ENCODE data around the gene PIGC.

PIGC gene

DNA sequence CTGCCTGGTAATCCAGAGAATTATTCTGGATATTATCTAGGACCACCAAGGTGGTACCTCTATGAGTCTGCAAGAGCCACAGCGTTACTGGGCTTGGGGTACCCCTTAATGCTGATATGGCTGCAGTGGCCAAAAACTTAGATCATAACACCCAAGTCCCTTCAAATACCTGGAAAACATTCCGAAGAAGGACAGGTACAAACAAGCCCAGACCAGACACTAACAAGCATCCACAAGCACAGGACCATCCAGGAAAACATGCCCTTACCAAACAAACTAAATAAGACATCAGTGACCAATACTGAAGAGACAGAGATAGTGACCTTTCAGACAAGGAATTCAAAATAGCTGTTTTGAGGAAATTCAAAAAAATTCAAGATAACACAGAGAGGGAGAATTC, 20.5 kb downstream of the PIGC start:
- no peak for TF ChIP-seq L3MBTL2 (conservative IDR thresholded peaks at IDR 0.05)
- TF ChIP-seq FOXA1 (IDR thresholded peaks at IDR 0.05), result no peak
- TF ChIP-seq ELF4 (IDR thresholded peaks at IDR 0.05), result no peak
- TF ChIP-seq FOXM1 (IDR thresholded peaks at IDR 0.05; ENCODE audit: borderline replicate concordance), result no peak
- TF ChIP-seq SP1 (IDR thresholded peaks at IDR 0.05), result no peak
- no peak for TF ChIP-seq ZNF384 (IDR thresholded peaks at IDR 0.05)
- no peak for TF ChIP-seq NFRKB (IDR thresholded peaks at IDR 0.05)
- POLR2A ChIA-PET, result no interaction called here
- DNase-seq (ENCODE audit: extremely low spot score), result no peak
- CTCF ChIA-PET, result no interaction called here

DNA sequence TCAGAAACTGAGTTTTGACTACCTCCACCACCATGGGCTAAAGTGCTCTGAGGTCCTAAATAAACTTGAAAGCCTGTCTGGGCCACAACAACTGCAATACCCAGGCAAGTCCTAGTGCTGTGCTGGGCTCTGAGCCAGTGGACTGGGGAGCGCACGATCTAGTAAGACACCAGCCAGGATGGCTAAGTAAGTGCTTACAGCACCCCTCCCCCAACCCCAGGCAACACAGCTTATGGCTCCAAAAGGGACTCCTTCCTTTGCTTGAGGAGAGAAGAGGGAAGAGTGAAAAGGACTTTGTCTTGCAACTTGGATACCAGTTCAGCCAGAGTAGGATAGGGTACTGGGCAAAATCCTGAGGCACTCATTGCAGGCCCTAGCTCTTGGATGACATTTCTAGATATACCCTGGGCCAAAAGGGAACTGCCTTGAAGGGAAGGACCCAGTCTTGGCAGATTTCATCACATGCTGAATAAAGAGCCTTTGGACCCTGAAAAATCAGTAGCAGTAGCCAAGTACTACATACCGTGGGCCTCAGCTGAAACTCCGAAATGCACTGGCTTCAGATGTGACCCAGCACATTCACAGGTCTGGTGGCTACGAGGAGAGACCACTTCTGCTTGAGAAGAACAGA, 21.8 kb downstream of the PIGC start:
- DNase-seq (ENCODE audit: extremely low spot score), result no peak
- TF ChIP-seq PKNOX1 (IDR thresholded peaks at IDR 0.05) (no peak), ZNF384 (IDR thresholded peaks at IDR 0.05) (no peak), FOXA1 (IDR thresholded peaks at IDR 0.05) (no peak), ELF4 (IDR thresholded peaks at IDR 0.05) (no peak), NFRKB (IDR thresholded peaks at IDR 0.05) (no peak)
- ChIA-PET CTCF (no interaction called here), POLR2A (no interaction called here)

GRCh38 chr1:172420385-172420784, 23.5 kb downstream of the PIGC start, which contains the start of gene C1orf105:
TSS of gene C1orf105 (plus strand) at chr1:172420685. CDS start at chr1:172420886, 201 bp downstream.
- no peak for DNase-seq (ENCODE audit: extremely low spot score)
- CTCF ChIA-PET, result no interaction called here
- POLR2A ChIA-PET, result no interaction called here

GRCh38 chr1:172417557-172417956, 26.3 kb downstream of the PIGC start:
- ChIA-PET CTCF (interaction anchor here (1.3 kb wide), 1 partner anchor 26 kb away, joined by 3 read pairs; no protein-coding TSS in a partner anchor), POLR2A (no interaction called here)
- no peak for DNase-seq (ENCODE audit: extremely low spot score)
- no peak for TF ChIP-seq ARNT (IDR thresholded peaks at IDR 0.05)
- no peak for TF ChIP-seq SP1 (IDR thresholded peaks at IDR 0.05)
- no peak for TF ChIP-seq FOXK2 (IDR thresholded peaks at IDR 0.05)
- TF ChIP-seq TARDBP (IDR thresholded peaks at IDR 0.05), result no peak
- TF ChIP-seq LEF1 (IDR thresholded peaks at IDR 0.05; ENCODE audit: borderline replicate concordance), result no peak
- no peak for TF ChIP-seq NFRKB (IDR thresholded peaks at IDR 0.05)
- no peak for TF ChIP-seq BHLHE40 (IDR thresholded peaks at IDR 0.05; ENCODE audit: borderline replicate concordance)
- no peak for TF ChIP-seq ELF4 (IDR thresholded peaks at IDR 0.05)
- no peak for TF ChIP-seq ZNF384 (IDR thresholded peaks at IDR 0.05)
- no peak for TF ChIP-seq PKNOX1 (IDR thresholded peaks at IDR 0.05)
- TF ChIP-seq SUZ12 (IDR thresholded peaks at IDR 0.05), result no peak
- no peak for TF ChIP-seq FOXA1 (IDR thresholded peaks at IDR 0.05)
- TF ChIP-seq L3MBTL2 (conservative IDR thresholded peaks at IDR 0.05), result no peak
- no peak for TF ChIP-seq CTBP1 (IDR thresholded peaks at IDR 0.05; ENCODE audit: borderline replicate concordance)
- no peak for TF ChIP-seq HDGF (IDR thresholded peaks at IDR 0.05; ENCODE audit: borderline replicate concordance)
- TF ChIP-seq FOXM1 (IDR thresholded peaks at IDR 0.05; ENCODE audit: borderline replicate concordance), result no peak

More at GRCh38 chr1:172420385-172420784, 23.5 kb downstream of the PIGC start, which contains the start of gene C1orf105:
- TF ChIP-seq SUZ12 (IDR thresholded peaks at IDR 0.05) (no peak), ZNF384 (IDR thresholded peaks at IDR 0.05) (no peak), BHLHE40 (IDR thresholded peaks at IDR 0.05; ENCODE audit: borderline replicate concordance) (no peak), HDGF (IDR thresholded peaks at IDR 0.05; ENCODE audit: borderline replicate concordance) (no peak), PKNOX1 (IDR thresholded peaks at IDR 0.05) (no peak), CTBP1 (IDR thresholded peaks at IDR 0.05; ENCODE audit: borderline replicate concordance) (no peak), TARDBP (IDR thresholded peaks at IDR 0.05) (no peak), L3MBTL2 (conservative IDR thresholded peaks at IDR 0.05) (no peak), SP1 (IDR thresholded peaks at IDR 0.05) (no peak), FOXM1 (IDR thresholded peaks at IDR 0.05; ENCODE audit: borderline replicate concordance) (no peak), ARNT (IDR thresholded peaks at IDR 0.05) (no peak), FOXA1 (IDR thresholded peaks at IDR 0.05) (no peak), LEF1 (IDR thresholded peaks at IDR 0.05; ENCODE audit: borderline replicate concordance) (no peak), ELF4 (IDR thresholded peaks at IDR 0.05) (no peak)

- CTCF ChIA-PET, result interaction anchor here (0.7 to 0.8 kb wide), 2 partner anchors 13 to 282 kb away, joined by 3 read pairs; no protein-coding TSS in a partner anchor
- POLR2A ChIA-PET, result no interaction called here
- TF ChIP-seq ELF4 (IDR thresholded peaks at IDR 0.05), result no peak
- TF ChIP-seq FOXK2 (IDR thresholded peaks at IDR 0.05), result no peak
- TF ChIP-seq L3MBTL2 (conservative IDR thresholded peaks at IDR 0.05), result no peak
- no peak for TF ChIP-seq LEF1 (IDR thresholded peaks at IDR 0.05; ENCODE audit: borderline replicate concordance)
- no peak for TF ChIP-seq BHLHE40 (IDR thresholded peaks at IDR 0.05; ENCODE audit: borderline replicate concordance)
- TF ChIP-seq SP1 (IDR thresholded peaks at IDR 0.05), result no peak
- TF ChIP-seq SUZ12 (IDR thresholded peaks at IDR 0.05), result no peak
- TF ChIP-seq ARNT (IDR thresholded peaks at IDR 0.05), result no peak
- TF ChIP-seq FOXM1 (IDR thresholded peaks at IDR 0.05; ENCODE audit: borderline replicate concordance), result no peak
- no peak for TF ChIP-seq FOXA1 (IDR thresholded peaks at IDR 0.05)
- no peak for TF ChIP-seq CTBP1 (IDR thresholded peaks at IDR 0.05; ENCODE audit: borderline replicate concordance)
- no peak for TF ChIP-seq PKNOX1 (IDR thresholded peaks at IDR 0.05)
- no peak for TF ChIP-seq NFRKB (IDR thresholded peaks at IDR 0.05)
- no peak for TF ChIP-seq HDGF (IDR thresholded peaks at IDR 0.05; ENCODE audit: borderline replicate concordance)
- no peak for TF ChIP-seq ZNF384 (IDR thresholded peaks at IDR 0.05)
- TF ChIP-seq TARDBP (IDR thresholded peaks at IDR 0.05), result no peak
- no peak for DNase-seq (ENCODE audit: extremely low spot score)
Observed at GRCh38 chr1:172416496-172417035, 27.3 kb downstream of the PIGC start.

Measured in HEK293T (cell line).